Erythroblast (primary cell): ENCODE measurements around the gene KIF25.

ENCODE experiments used
- GATA1 ChIP-seq: IDR thresholded peaks from 2 replicates; pipeline ENCODE4 v1.6.1; 2011; ENCODE audit warnings: low read depth, mild to moderate bottlenecking, control low read depth, low read length, moderate library complexity
- POLR2A ChIP-seq: IDR thresholded peaks from 2 replicates; pipeline ENCODE4 v1.6.1; 2011; ENCODE audit warnings: mild to moderate bottlenecking, low read length

DNA sequence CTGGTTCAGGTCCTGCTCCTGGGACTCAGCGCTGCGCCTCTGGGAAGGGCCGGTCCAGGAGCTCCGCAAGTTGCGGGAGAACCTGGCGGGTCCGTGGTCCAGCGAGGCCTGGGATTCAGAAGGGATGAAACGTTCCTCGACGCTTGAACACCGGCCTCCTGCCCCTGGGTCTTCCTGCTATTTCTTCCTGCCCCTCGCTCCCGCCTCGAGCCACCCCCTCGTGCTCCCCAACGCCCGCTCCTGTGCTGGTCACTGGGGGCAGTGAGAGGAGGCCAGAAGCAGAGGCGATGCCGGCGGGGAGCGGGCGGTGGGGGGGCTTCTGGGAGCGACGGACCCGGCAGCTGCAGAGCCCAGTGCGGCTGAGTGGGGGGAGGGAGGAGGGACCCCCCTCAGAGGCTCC, 20.8 kb upstream of the KIF25 start:
- TF ChIP-seq POLR2A (no peak), GATA1 (no peak)
